ENCODE results near the gene PRDM16.

Gene PRDM16

DNA sequence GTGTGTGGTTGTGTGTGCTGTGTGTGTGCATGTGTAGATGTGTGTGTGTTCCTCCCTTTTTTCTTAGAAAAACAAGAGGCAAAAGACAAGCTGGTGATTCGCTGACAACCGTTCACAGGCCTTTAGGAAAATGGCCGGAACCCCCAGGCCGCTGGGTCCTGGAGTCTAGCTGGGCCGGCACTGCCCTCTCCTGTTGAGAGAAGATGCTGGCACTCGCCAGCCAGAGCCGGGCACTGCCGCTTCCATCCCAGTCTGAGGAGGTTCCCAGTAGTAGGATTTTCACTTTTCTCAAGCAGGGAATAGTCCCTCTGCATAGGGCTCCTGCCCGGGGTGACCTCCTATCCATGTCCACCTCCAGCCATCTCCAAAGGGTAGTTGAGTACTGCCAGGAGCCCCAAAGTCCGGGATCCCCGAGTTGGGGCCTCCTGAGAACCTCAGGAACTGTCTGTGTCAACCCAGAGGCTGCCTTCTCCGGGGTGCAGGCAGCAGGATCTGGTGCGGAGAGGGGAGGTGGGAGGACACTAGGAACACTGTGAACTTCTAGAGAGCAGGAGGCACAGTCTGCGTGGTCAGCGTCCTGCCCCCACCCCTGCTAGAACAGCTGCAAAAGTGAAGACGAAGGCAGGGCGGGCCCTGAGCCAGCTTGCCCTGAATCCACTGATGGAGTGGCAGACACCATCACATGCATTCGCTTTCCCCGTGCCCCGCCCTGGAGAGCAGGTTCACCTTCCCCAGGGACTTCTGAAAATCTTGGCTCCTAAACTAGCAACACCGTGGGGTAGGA lies 341.3 kb downstream of the PRDM16 start:
- DNase-seq: no peak

DNA sequence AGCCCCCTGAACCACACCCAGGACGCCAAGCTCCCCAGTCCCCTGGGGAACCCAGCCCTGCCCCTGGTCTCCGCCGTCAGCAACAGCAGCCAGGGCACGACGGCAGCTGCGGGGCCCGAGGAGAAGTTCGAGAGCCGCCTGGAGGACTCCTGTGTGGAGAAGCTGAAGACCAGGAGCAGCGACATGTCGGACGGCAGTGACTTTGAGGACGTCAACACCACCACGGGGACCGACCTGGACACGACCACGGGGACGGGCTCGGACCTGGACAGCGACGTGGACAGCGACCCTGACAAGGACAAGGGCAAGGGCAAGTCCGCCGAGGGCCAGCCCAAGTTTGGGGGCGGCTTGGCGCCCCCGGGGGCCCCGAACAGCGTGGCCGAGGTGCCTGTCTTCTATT lies 342.8 kb downstream of the PRDM16 start:
- DNase-seq: no peak

DNA sequence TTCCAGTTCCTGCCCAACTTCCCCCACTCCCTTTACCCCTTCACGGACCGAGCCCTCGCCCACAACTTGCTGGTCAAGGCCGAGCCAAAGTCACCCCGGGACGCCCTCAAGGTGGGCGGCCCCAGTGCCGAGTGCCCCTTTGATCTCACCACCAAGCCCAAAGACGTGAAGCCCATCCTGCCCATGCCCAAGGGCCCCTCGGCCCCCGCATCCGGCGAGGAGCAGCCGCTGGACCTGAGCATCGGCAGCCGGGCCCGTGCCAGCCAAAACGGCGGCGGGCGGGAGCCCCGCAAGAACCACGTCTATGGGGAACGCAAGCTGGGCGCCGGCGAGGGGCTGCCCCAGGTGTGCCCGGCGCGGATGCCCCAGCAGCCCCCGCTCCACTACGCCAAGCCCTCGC lies 343.4 kb downstream of the PRDM16 start:
- DNase-seq: no peak

DNA sequence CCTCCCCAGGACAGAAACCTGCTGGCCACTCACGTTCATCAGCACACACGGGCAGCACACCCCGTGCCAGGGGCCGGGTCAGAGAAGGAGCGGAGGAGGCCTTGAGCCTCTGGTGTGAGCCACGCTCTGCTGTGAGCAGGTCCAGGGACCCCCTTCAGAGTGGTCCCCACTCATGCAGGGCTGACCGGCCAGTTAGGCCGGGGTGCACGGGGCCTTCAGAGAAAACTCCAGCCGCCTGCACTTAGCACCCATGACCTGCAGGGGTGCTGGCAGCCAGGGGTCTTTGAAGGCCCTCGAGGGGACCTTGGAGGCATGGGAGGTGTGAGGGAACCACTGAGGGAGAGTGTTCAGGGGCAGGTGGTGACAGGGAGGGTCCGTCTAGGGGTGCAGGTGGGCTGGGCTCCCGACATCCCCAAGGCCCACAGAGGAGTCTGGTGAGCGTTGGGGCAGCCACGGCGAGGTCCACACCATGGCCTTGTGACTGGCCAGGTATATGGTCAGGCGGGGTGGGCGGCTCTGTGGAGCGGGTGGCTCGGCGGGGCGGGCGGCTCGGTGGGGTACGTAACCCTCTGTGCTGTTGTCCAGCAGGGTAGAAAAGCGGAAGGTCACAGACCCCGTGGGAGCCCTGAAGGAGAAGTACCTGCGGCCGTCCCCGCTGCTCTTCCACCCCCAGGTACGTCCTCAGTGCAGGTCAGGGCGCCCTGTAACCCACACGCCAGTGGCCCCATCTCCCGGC lies 345.1 kb downstream of the PRDM16 start:
- no peak for DNase-seq

DNA sequence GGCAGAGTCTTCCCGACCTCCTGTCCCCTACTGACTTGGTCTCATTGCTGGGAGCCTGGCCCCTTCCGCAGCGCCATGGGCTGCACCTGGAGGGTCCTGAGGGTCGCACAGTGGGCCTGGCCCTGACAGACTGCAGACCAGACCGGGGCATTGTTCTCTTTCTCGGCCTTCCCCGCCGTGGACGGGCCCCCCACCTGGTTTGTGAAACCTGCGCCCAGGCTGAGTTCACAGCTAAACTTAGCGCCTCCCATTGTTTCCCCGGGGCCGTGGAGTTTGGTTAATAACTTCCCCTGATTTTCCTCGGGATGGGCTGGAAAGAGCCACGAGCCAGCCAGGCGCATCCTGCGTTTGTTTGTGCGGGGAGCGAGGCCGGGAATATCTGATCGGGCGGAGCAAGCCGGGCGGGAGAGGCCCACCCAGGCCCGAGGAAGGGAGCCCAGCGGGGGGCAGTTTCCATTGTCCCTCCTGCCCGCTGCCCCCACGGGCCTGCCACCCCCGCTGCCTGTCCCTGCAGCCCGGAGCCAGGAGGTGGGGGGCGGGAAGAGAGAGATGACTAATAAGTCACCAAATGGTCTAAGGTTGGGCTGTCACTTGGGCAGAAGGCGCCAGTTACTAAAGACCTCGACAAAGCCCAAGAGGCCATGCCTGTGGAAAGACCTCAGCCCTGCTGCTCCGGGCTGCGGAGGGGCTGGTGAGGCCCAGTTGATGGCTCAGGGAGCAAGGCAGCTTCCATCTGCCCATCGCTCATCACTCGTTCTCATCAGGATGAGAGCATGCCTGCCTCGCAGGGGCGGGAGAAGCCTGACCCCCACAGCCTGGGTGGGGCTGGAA lies 346.5 kb downstream of the PRDM16 start:
- no peak for DNase-seq

DNA sequence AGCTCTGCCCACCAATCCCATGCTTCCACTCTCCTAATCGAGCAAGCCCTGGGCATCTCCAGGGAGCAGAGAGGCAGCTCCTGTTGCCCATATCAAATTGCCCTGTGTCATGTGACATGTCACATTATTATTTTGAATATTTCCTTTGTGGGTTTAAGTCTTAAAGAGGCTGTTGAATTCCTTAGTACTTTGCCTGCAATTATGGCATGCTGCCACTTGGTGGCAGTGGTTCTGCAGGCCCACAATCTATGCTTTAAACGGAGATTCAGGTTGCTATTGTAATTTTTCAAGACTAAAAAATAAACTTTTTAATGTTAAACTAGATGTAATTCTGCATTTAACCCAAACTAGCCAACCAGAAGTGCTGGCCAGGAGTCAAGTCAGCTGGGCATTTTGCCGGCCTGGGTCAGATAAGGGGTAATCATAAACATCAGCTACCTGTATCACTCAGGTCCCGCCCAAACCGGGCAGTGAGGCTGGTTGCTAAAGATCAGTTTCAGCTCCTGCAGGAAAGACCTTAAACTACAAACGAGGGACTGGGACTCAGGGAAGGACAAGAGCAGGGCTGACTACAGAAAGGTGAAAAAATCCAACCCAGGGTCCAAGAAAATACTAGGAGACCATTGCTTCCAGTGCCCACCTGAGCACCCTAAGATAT lies 348.2 kb downstream of the PRDM16 start:
- DNase-seq: no peak

DNA sequence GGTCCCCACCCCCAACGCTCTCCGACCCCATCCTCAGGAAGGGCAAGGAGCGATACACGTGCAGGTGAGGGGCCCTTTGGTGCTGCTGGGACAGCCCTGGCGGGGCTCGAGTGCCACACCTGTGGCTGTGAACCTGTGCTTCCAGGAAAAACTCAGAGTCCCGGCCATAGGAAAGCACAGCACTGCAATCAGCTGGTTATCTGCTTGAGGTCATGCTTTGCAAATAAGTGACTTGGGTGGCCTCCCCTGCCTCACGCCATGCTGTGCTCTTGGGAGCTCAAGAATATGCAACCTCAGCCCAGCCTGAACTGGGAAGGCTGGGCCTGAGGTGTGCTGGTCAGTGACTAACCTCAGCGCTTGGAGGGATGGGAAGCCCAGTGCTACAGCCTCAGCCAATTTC lies 348.9 kb downstream of the PRDM16 start:
- no peak for DNase-seq

DNA sequence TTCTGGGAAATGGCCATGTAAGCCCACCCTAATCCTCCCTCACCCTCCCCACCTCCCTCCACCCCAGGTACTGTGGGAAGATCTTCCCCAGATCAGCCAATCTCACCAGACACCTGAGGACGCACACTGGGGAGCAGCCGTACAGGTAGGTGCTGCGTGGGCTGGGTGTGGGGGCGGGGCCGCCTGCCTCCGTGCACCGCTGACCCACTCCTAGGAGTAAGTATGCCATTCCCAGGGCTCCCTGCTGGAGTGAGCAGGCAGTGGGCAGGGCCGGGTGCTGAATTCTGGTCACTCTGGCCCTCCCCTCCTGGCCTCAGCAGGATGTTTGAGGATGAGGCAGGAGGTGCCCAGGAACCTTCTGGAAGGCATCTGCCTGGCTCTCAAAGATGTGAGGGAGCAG lies 349.6 kb downstream of the PRDM16 start:
- no peak for DNase-seq

DNA sequence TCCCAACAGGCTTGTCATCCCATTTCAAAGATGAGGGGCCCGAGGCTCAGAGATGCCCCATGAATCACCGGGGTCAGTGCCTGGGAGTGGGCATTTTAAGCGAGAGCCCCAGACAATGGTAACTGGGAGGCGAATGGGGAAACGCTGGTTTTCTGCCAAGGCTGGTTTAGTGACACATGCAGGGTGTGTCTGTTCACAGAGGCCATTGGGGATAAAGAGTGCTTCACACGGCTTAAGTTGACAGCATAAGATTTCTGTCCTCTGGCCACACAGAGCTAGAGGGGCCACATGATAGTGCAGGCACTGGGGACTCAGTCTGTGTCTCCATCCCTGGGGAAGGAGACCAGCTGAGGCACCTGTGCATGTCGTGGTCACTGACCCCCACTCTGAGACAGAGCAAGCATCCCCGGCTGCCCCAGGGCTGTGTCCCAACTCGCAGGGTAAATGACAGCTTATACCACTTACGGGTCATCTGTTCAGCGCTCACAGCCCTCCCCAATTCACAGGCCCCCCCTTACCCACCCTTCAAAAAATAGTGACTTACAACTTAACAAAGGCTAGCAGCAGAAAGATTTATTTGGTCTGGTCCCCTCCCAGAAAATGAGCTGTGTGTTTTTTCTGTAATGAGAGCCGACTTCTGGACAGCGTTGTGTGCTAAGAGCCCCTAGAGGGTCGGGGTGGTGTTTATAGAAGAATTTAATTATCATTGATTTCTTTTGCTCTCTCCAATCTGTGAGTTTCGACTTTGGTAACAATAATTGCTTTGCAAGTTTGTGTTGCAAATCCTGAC lies 350.6 kb downstream of the PRDM16 start:
- DNase-seq: no peak

DNA sequence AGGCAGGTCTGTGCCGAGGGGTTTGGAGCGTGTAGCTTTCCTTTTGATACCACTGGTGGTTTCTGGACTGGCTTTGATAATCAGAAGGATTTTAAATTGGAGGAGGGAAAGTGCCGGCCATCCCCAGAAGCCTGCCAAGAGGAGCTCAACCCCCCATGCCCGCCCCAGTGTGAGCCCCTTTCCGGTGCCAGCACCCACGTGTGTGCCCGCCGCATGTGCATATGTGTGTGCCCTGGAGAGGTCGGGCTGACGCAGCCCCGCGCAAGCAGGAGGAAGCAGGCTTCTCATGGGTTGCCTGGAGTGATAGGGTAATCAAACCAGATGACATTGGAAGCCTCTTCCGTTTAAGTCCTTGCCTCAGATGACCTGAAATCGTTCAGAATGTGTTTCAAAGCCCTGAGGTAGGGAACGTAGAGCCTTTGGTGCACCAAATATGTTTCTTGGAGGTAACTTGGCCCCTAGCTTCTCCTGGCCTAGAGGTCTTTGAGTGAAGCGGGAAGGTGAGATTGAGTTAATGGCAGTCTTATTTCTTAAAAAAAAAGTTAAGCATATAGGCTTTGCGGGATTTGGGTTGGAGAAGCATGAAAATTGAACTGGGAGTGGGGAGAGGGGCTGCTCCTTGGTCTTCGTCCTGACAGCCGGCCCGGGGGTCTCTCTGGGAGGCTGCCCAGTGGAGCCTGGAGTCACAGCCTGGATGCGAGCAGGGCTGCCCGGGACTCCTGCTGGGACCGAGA lies 351.4 kb downstream of the PRDM16 start:
- DNase-seq: no peak

DNA sequence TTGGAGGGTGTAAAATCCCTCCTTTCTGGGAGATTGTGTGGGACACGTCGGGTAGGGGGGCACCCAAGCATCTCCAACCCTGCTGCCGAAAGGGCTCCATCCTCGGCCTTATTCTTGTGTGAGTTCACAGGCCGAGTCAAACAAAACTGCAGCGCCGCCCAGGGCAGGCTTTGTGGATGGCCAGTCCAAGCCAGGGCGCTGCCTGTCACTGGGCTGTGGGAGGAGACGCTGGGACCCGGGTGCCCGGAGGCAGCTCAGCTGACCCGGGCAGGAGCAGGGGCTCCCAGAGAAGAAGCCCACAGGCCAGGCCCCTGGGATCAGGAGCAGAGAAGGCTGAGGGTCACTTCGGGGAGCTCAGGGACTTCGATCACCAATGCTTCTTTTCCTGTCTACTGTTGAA lies 353.6 kb downstream of the PRDM16 start:
- no peak for DNase-seq

DNA sequence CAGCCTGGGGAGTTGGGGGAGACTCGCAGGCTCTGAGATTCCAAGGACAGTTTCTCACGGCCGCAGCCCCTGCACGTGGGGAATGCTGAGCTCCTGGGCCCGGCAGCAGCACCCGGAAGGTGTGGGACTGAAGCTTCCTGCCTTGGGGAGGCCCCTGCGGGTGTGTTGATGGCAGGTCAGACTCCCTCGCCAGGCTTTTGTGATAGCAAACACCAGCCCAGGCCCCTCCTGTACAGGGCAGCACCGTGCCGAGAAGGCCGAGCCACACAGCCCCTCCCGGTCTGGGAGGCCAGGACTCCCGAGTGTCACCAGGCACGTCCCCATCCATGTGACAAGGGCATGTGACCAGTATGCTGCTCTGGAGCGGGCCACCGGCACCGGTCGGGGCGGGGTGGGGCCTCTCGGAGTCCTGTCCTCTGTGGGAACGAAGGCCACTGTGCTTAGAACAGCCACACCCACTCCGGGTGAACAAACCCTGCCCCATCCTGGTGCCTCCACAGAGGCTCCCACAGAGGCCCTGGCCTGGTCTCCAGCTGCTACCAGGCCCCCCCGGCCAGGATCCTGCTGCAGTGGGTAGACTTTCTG lies 354.3 kb downstream of the PRDM16 start:
- DNase-seq: no peak

DNA sequence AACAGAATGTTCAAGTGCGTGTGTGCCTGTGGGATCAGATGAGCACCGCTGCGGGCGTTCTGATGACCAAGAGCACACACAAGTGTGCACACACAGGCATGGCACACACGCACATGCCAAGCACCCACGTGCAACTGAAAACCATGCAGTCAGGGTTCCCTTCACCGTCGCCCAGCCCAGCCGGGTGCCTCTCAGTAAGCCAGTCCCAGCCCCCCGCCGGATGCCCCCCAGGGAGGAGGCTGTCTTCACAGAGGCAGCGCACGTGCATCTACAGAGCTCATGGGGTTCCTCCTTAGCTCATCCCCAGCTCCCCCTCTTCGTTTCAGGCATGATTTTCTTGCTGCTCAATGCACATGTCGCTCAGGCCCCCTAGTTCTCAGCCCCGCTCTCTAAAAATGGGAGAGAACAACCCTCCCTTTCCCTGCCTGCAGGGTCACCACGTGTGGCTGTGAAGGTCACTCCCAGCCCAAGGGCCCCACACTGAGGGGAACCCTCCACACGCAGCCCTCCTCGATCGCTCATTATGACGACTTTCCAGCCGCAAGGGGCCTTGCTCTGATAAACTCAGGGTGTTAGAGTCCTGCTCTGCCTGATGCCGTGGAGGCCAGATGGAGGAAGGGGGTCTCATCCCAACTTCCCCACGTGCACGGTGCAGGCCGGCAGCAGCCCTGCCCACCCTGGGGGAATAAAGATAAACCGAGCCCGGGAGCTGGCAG lies 355.1 kb downstream of the PRDM16 start:
- DNase-seq: no peak

DNA sequence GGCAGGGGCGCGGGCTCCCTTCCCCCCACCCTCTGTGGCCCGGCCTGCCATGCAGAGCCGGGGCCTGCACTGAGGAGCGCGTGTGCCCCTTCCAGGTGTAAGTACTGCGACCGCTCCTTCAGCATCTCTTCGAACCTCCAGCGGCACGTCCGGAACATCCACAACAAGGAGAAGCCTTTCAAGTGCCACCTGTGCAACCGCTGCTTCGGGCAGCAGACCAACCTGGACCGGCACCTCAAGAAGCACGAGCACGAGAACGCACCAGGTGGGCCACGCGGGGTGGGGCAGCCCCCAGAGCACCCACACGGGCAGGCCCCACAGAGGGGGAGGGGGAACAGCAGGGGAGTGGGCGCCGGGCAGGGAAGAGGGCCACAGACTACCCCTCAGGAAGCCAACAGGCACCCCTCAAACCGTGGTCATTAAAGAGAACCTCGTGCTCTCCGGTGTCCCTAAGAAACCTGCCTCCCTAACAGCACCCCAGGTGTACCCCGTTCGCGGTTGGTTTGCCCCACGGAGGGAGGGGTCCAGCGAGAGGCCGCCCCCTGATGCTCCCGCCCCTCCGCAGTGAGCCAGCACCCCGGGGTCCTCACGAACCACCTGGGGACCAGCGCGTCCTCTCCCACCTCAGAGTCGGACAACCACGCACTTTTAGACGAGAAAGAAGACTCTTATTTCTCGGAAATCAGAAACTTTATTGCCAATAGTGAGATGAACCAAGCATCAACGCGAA lies 356.6 kb downstream of the PRDM16 start:
- DNase-seq: no peak

DNA sequence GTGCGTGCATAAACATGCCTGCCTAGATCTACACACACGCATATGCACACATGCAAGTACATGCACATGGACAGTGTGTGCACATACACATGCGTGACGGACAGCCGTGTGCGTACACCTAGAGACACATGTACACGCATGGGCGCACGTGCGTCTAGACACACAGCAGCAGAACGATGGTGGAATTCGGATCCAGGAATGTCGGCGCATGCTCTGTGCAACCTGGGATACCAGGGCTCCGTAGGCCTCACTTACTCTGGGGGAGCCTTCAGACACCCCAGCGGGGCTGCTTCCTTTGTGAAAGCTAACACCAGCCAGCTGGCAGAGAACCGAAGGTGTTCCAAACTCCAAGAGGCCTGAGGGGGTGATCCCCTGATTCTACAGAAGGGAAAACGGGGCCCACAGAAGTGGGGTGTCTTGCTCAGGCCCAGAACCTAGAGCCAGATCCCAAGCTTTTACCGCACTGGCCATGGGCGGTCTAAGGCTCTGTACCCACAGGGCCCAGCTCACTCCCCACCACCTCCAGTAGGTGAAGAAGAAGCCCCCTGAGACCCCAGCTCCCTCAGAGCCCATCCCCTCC lies 358.0 kb downstream of the PRDM16 start:
- DNase-seq: no peak

DNA sequence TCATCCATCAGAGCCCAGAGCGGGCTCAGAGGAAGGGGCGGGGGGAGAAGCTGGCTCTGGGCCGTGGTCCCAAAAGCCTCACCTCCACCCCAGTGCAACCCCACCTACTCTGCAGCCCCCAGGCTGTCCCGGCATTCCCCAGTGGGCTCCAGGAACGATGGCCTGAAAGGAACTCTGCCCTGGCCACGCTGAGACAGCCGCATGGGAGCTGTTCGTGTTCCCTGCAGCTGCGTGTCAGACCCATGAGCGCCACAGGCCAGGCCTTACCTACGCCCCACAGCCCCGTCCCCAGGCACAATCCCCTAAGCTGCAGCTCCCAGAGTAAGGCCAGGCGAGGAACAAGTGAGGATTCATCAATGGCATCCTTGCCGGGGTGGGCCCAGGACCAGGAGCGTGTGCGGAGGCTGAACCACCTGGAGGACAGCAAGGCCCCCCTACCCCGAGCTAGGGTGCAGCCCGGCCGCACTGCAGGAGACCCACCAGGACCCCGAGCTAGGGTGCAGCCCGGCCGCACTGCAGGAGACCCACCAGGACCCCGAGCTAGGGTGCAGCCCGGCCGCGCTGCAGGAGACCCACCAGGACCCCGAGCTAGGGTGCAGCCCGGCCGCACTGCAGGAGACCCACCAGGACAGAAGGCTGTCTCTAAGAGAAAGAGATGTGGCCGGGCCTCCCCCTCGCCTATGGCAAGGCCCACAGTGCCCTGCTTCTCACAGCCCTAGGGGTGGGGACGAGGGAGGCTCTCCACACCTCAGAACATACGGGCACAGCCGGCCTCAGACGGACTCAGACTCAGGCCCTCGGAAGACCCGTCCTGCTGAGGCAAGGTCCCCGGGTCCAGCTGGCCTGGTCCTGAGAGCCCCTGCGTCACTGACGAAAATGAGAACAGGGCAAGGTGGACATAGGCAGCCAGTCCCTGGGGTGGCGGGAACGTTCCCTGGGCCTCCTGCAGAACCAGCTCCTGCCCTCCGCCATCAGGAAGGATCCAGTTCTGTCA lies 359.0 kb downstream of the PRDM16 start:
- DNase-seq: no peak

DNA sequence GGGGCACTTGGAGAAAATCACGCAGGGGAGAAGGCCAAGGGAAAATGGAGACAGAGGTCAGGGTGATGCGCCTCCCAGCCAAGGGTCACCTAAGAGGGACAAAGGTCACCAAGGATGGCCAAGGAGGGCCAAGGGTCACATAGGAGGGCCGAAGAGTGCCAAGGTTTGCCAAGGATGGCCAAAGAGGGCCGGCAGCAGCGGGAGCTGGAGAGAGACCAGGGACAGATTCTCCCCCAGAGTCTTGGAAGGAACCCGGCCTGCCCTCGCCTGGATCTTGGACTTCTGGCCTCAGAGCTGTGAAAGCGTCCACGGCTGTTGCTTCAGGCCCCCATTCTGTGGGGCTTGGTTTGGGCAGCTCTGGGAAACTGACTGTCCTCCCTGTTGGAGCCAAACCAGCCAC lies 359.9 kb downstream of the PRDM16 start:
- DNase-seq: no peak

DNA sequence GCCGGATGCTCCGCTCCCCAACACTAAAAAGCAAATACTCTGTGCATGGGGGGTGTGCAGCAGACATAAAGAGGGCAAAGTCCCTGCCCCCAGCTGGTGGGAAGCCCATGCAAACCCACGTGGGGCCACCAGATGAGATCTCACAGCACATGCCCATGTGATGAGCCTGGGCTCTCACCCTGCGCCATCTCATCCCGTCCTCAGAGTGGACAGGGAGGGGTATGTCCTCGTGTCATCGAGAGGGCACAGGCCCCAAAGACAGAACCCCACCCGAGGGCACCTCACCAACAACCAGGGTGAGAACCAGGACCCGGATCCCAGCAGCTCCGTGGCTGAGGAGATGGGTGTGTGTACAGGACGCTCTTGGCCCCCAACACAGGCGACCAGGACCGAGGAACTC lies 360.3 kb downstream of the PRDM16 start:
- no peak for DNase-seq

All from stimulated activated CD4-positive, alpha-beta T cell treated with anti-CD3 and anti-CD28 coated beads, Interleukin-12 subunit alpha, Interleukin-12 subunit beta, amount 100 ng/mL, for 4 hours (primary cell).